Measurements from ENCODE around the gene SIGLEC7.
A peak's percentile ranks its signal among the peaks of the same experiment; 100 is the strongest.
"Not testable (repeated sequence)": the region's sequence is repeated elsewhere in the genome, so short reads cannot be mapped to it uniquely, and the experiment has no call there.

Gene SIGLEC7

GRCh38 chr19:51138549-51138979, 3.5 kb upstream of the SIGLEC7 start:
- DNase-seq (ENCODE audit: low read depth, low spot score), result no peak

- DNase-seq (ENCODE audit: low read depth, low spot score), result no peak
Observed at GRCh38 chr19:51139299-51140014, 2.6 kb upstream of the SIGLEC7 start.

GRCh38 chr19:51140441-51140840, 1.7 kb upstream of the SIGLEC7 start:
- DNase-seq (ENCODE audit: low read depth, low spot score), result no peak

- no peak for DNase-seq (ENCODE audit: low read depth, low spot score)
Observed at GRCh38 chr19:51141181-51141580, 920 bp upstream of the SIGLEC7 start.

GRCh38 chr19:51142809-51143475, 841 bp downstream of the SIGLEC7 start:
- DNase-seq (ENCODE audit: low read depth, low spot score), result not testable (repeated sequence)

- DNase-seq (ENCODE audit: low read depth, low spot score), result no peak
Observed at GRCh38 chr19:51143486-51143885, 1.4 kb downstream of the SIGLEC7 start.

- DNase-seq (ENCODE audit: low read depth, low spot score), result no peak
Observed at GRCh38 chr19:51144482-51145045, 2.5 kb downstream of the SIGLEC7 start.

- no peak for DNase-seq (ENCODE audit: low read depth, low spot score)
Observed at GRCh38 chr19:51145916-51146493, 3.9 kb downstream of the SIGLEC7 start.

- no peak for DNase-seq (ENCODE audit: low read depth, low spot score)
Observed at GRCh38 chr19:51146751-51147150, 4.7 kb downstream of the SIGLEC7 start.

- DNase-seq (ENCODE audit: low read depth, low spot score), result no peak
Observed at GRCh38 chr19:51147663-51148062, 5.6 kb downstream of the SIGLEC7 start.

- no peak for DNase-seq (ENCODE audit: low read depth, low spot score)
Observed at GRCh38 chr19:51148580-51148979, 6.5 kb downstream of the SIGLEC7 start.

- DNase-seq (ENCODE audit: low read depth, low spot score), result no peak
Observed at GRCh38 chr19:51150627-51151026, 8.5 kb downstream of the SIGLEC7 start.

GRCh38 chr19:51156710-51157109, 14.6 kb downstream of the SIGLEC7 start:
- DNase-seq (ENCODE audit: low read depth, low spot score), result no peak

- no peak for DNase-seq (ENCODE audit: low read depth, low spot score)
Observed at GRCh38 chr19:51157265-51157664, 15.2 kb downstream of the SIGLEC7 start.

GRCh38 chr19:51158474-51159129, 16.5 kb downstream of the SIGLEC7 start:
- peak; percentile 65 for DNase-seq (ENCODE audit: low read depth, low spot score)

- DNase-seq (ENCODE audit: low read depth, low spot score), result no peak
Observed at GRCh38 chr19:51159656-51160055, 17.6 kb downstream of the SIGLEC7 start.

GRCh38 chr19:51161266-51161665, 19.2 kb downstream of the SIGLEC7 start:
- no peak for DNase-seq (ENCODE audit: low read depth, low spot score)

GRCh38 chr19:51161867-51162496, 19.9 kb downstream of the SIGLEC7 start:
- DNase-seq (ENCODE audit: low read depth, low spot score), result no peak

- DNase-seq (ENCODE audit: low read depth, low spot score), result no peak
Observed at GRCh38 chr19:51163257-51163656, 21.2 kb downstream of the SIGLEC7 start.

GRCh38 chr19:51164215-51164614, 22.1 kb downstream of the SIGLEC7 start:
- no peak for DNase-seq (ENCODE audit: low read depth, low spot score)

GRCh38 chr19:51166846-51167490, 24.9 kb downstream of the SIGLEC7 start:
- no peak for DNase-seq (ENCODE audit: low read depth, low spot score)

Data from iPS DF 19.7 (cell line).